Measurements from ENCODE around the gene CTNND2. TPM values are rescaled to one million over a fixed set of nuclear protein-coding genes. Genes with fewer than 3 reads are reported as not detected.
A peak's percentile ranks its signal among the peaks of the same experiment; 100 is the strongest.

The CTNND2 gene
- total and polyA plus RNA-seq, 3 donors from 2014 or later: 9.1 to 17.2 (median 11.3) TPM

DNA sequence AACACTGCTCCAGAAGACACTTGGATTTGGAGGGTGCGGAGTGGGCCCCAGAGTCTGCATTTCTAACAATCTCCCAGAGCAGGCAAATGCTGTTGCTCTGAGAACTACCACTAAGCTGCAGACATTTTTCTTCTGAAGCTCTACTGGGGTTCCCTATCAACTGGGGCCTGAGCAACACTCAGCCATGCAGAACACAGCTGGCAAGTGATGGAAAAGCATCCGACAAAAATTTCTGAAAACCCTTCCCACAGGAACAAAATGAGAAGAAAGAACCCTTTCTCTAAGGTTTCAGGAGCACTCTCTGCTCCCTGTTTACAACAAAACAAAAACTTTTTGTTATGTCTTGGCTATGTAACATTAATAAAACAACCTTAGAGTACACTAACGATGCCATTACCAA, 516.9 kb downstream of the CTNND2 start:
- intact Hi-C loops (cut with DNase I; ENCODE audit: low total_unique reads): no loop called here
- H3K27me3 ChIP-seq: no peaks in the 10 kb centered on the region
- no peak overlapping the region for H3K4me3 ChIP-seq
- no peak for DNase-seq
- H3K36me3 ChIP-seq (ENCODE audit: low read depth, missing control alignments): no peaks in the 10 kb centered on the region
- H3K9me3 ChIP-seq: no peaks in the 10 kb centered on the region
- H3K27ac ChIP-seq: no peak overlapping the region
- TF ChIP-seq, protein P1, sequence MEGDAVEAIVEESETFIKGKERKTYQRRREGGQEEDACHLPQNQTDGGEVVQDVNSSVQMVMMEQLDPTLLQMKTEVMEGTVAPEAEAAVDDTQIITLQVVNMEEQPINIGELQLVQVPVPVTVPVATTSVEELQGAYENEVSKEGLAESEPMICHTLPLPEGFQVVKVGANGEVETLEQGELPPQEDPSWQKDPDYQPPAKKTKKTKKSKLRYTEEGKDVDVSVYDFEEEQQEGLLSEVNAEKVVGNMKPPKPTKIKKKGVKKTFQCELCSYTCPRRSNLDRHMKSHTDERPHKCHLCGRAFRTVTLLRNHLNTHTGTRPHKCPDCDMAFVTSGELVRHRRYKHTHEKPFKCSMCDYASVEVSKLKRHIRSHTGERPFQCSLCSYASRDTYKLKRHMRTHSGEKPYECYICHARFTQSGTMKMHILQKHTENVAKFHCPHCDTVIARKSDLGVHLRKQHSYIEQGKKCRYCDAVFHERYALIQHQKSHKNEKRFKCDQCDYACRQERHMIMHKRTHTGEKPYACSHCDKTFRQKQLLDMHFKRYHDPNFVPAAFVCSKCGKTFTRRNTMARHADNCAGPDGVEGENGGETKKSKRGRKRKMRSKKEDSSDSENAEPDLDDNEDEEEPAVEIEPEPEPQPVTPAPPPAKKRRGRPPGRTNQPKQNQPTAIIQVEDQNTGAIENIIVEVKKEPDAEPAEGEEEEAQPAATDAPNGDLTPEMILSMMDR (IDR thresholded peaks at IDR 0.05): no peak
- TF ChIP-seq POLR2A (IDR thresholded peaks at IDR 0.05): no peak
- peaks cover 4% of the 10 kb centered on the region for H3K4me1 ChIP-seq
- WGBS, 2 donors: 83 to 84% methylated on average over 3 of the region's 3 CpGs

DNA sequence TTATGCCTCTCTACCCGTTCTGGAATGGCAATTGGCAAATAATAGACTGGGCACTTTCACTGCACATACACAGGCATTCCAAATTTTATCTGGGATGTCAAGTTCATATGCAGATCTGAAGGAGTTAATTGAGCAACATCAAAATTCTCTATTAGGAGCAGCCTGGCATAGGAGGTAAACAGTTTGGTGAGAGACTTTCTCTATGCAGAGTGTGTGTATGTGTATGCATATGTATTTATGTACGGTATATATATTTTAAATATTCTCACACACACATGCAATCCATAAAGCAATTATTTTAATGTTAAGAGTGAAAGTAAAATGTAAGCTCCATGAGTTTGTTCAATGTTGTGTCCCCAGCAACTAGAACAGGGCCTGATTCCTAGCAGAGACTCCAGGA, 517.8 kb downstream of the CTNND2 start:
- intact Hi-C loops (cut with DNase I; ENCODE audit: low total_unique reads): no loop called here
- Histone ChIP-seq H3K9me3 (no peaks in the 10 kb centered on the region), H3K4me1 (peaks cover 4% of the 10 kb centered on the region), H3K27me3 (no peaks in the 10 kb centered on the region), H3K4me3 (no peak overlapping the region), H3K36me3 (ENCODE audit: low read depth, missing control alignments) (no peaks in the 10 kb centered on the region), H3K27ac (no peak overlapping the region)
- TF ChIP-seq, protein P1 (IDR thresholded peaks at IDR 0.05): no peak
- no peak for TF ChIP-seq POLR2A (IDR thresholded peaks at IDR 0.05)
- DNase-seq: no peak
- 61 to 66% methylated on average over 2 of the region's 2 CpGs for WGBS, 2 donors

- DNase-seq: no peak
- H3K36me3 ChIP-seq (ENCODE audit: low read depth, missing control alignments): no peaks in the 10 kb centered on the region
- H3K27me3 ChIP-seq: no peaks in the 10 kb centered on the region
- TF ChIP-seq, protein P1 (IDR thresholded peaks at IDR 0.05): no peak
- TF ChIP-seq POLR2A (IDR thresholded peaks at IDR 0.05): no peak
- peaks cover 4% of the 10 kb centered on the region for H3K4me1 ChIP-seq
- 17 to 21% methylated on average over 3 of the region's 3 CpGs for WGBS, 2 donors
- no peak overlapping the region for H3K27ac ChIP-seq
- H3K9me3 ChIP-seq: no peaks in the 10 kb centered on the region
- H3K4me3 ChIP-seq: no peak overlapping the region
- intact Hi-C loops (cut with DNase I; ENCODE audit: low total_unique reads): no loop called here
These were observed 518.3 kb downstream of the CTNND2 start for GRCh38 chr5:11385901-11386293.

DNA sequence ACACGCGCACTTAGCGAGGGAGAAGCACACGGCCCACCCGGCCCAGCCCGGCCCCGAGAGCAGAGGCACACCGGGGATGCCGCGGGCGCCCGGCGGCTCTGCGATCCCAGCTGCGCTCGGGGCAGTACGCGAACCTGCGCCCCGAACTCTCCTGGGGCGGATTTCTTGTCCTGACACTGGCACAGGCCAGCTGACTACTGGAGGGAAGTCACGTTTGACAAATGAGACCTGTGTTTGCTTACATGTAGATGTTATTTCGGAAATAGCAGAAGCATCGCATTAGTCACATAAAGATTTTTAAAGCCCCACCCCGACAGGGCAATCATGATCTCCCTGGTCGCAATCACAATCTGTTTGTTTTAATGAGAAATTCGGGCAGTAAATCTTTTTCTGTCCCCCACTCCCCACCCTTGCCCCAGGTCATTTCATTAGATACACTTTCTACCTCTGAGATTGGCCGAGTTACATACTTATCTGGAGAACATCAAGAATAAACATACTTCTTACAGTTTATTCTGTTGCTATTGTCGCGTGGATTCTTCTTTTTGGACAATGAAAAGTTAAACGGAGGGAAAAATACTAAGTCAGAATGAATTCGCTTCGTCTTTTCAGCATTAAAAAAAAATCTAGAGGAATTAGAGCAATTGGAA, 518.9 kb downstream of the CTNND2 start:
- intact Hi-C loops (cut with DNase I; ENCODE audit: low total_unique reads): no loop called here
- H3K27me3 ChIP-seq: no peaks in the 10 kb centered on the region
- no peaks in the 10 kb centered on the region for H3K9me3 ChIP-seq
- H3K36me3 ChIP-seq (ENCODE audit: low read depth, missing control alignments): no peaks in the 10 kb centered on the region
- peaks cover 4% of the 10 kb centered on the region for H3K4me1 ChIP-seq
- no peak for TF ChIP-seq POLR2A (IDR thresholded peaks at IDR 0.05)
- TF ChIP-seq, protein P1 (IDR thresholded peaks at IDR 0.05): no peak
- H3K27ac ChIP-seq: no peak overlapping the region
- no peak for DNase-seq
- WGBS, 2 donors: 3 to 5% methylated on average over 22 to 28 of the region's 33 CpGs
- peak overlapping the region in 1 of 2 donors; percentile 29 for H3K4me3 ChIP-seq
